AG10803 (cell line): Measurements from ENCODE around the gene RBM45.

Source experiments
- DNase-seq: peaks from one replicate; pipeline ENCODE4 v3.0.0; 2010; ENCODE audit warnings: low read depth
- H3K4me3 ChIP-seq: 2 replicates; pipeline ENCODE4 v1.5.1; 2011; ENCODE audit warnings: mild to moderate bottlenecking, low read length, control low read depth
- TF ChIP-seq, protein P1 (sequence below): conservative IDR thresholded peaks from 2 replicates; pipeline ENCODE4 v1.5.1; 2011; ENCODE audit warnings: mild to moderate bottlenecking, low read length, control low read depth, inconsistent platforms

Gene RBM45

DNA sequence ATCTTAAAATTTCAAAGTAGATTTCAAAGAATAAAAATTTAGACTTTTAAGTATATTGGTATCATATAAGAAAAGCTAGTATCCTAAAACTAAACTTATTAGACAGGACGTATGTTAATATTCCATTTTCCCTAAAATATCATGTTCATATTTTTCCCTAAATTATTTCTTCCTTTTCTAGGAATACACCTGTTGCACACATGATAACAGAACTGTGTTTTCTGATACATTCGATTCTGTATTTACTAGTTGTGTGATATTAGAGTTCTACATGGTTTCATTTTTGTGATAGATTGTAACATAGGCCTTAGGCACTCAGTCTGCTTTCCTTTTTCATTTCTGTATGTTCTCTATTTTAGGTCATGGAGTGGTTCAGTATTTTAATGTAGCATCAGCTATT, 10.9 kb downstream of the RBM45 start:
- TF ChIP-seq, protein P1, sequence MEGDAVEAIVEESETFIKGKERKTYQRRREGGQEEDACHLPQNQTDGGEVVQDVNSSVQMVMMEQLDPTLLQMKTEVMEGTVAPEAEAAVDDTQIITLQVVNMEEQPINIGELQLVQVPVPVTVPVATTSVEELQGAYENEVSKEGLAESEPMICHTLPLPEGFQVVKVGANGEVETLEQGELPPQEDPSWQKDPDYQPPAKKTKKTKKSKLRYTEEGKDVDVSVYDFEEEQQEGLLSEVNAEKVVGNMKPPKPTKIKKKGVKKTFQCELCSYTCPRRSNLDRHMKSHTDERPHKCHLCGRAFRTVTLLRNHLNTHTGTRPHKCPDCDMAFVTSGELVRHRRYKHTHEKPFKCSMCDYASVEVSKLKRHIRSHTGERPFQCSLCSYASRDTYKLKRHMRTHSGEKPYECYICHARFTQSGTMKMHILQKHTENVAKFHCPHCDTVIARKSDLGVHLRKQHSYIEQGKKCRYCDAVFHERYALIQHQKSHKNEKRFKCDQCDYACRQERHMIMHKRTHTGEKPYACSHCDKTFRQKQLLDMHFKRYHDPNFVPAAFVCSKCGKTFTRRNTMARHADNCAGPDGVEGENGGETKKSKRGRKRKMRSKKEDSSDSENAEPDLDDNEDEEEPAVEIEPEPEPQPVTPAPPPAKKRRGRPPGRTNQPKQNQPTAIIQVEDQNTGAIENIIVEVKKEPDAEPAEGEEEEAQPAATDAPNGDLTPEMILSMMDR, result no peak
- H3K4me3 ChIP-seq, result no peak overlapping the region
- no peak for DNase-seq

GRCh38 chr2:178125125-178125524, 12.9 kb downstream of the RBM45 start:
- no peak for DNase-seq

GRCh38 chr2:178125862-178126261, 13.6 kb downstream of the RBM45 start:
- TF ChIP-seq, protein P1, result no peak
- no peak for DNase-seq
- no peak overlapping the region for H3K4me3 ChIP-seq

More at GRCh38 chr2:178125125-178125524, 12.9 kb downstream of the RBM45 start:
- TF ChIP-seq, protein P1, result no peak
- H3K4me3 ChIP-seq, result no peak overlapping the region

DNA sequence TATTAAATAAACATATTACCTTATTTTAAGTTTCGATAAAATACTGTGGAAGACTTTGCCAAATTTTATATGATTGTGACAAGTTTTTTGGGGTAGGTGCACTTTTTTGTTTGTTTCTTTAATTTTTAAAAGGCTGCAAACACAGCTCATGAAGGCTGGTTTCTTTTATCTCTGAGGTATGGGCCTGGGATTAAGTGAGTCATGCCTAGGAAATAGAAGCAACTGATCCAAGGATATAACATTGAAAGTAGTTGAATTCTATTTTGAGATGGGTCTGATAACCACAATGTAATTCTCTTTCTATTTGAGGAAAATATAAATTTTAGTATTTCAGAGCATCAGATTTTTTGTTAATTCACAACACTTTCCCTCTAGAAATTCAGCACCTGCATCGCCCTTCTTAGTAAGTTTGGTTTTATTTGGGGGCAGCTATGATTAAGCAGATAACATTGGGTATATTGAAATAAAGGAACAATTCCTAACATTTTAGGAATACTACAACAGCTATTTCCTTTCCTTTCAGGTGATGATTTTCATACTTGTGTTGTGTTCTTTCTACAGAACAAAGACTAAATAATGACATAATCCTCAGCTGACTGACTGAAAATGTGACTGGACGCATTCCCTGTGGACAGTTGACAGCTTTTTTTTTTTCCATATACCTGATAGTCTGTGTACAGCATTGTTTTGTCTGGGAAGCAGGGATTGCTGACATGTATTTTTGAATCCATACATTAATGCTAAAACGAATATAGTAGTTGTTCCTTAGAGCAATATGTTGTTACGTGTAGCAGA, 16.8 kb downstream of the RBM45 start:
- no peak overlapping the region for H3K4me3 ChIP-seq
- TF ChIP-seq, protein P1, result no peak
- no peak for DNase-seq

DNA sequence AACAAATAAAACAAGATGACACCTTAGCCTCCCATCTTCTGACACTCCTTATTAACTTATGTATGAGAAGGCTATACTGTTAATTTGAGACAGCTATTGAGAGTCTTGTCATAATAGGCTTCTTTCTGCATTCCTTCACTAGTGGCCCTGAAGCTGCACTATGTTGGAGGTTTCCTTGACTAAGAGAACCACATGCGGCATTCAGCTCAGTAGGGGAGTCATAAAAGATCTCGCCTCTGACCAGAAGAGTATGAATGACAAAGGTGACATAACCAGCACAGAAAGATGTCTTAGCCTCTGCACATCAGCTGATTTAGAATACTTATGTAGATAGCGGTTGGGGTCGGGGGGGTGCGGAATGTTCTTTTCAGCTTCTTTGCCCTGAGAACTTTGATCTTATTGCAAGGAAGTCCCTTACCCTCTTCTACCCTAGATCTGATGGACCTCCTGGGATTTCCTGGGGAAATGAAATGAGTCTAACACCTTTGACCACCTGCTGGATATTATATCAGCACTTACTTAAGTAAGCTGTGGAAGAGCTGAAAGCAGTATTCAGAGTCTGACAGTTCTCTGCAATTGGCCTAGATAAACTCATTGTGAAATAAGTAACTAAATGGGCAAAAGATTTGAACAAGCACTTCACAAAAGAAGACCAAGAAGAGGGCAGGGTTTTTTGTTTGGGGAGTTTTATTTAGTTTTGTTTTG, 24.2 kb downstream of the RBM45 start:
- TF ChIP-seq, protein P1, result no peak
- no peak for DNase-seq
- H3K4me3 ChIP-seq, result no peak overlapping the region

DNA sequence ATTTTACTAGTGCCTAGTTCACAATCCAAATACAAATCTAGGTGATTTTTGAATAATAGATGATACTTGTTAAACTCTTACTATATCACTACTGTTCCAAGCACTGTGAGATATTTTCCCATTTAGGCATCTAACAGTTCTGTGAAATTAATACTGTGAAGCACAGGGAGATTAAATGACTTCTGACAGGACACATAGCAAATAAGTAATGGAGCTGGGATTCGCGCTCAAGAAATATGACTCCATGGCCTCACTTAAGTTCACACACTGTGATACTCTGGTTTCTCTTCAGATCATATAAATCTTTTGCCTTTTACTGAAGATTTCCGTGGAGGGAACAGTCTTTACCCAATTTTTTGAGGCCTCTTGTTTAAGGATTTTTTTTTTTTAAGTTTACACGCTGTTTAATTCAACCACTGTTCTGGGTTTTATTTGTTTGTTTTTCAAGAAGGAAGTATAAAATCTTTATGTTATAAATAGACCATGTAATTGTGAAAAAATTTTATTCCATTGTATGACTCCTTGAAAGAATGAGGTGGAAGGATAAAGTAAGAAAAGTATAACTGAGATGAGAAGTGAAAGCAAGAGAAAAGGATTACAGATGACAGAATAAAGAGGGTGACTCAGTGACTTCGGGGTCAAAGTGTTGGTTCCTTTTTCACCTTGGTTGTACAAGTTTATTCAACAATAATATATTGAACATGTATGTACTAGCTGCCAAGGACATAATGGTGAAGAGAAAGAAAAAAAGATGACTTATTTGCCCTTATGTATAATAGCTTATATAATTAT, 30.2 kb downstream of the RBM45 start:
- H3K4me3 ChIP-seq, result no peak overlapping the region
- no peak for DNase-seq
- TF ChIP-seq, protein P1, result no peak
